Measurements from ENCODE around the gene ARSG. TPM values are rescaled to one million over a fixed set of nuclear protein-coding genes. Genes with fewer than 3 reads are reported as not detected.

The ARSG gene
- total and polyA plus RNA-seq, 2 of the 13 experiments (the other 11 are each of a cell fraction or from before 2014, with no cell fraction given), result 3.7 to 15.2 TPM

GRCh38 chr17:68248199-68248825 is 43.0 kb upstream of the ARSG start (continued):
- no peak for TF ChIP-seq ZNF382 (CRISPR knock-in tag; IDR thresholded peaks at IDR 0.05; ENCODE audit: borderline replicate concordance)
- TF ChIP-seq SYNCRIP (IDR thresholded peaks at IDR 0.05; ENCODE audit: insufficient read depth, low read depth, low read length), result no peak
- TF ChIP-seq ARHGAP35 (CRISPR knock-in tag; IDR thresholded peaks at IDR 0.05; ENCODE audit: borderline replicate concordance), result 0 out of 2 replicates have a peak, but pooled peaks have one; percentile 12
- TF ChIP-seq, protein P1, sequence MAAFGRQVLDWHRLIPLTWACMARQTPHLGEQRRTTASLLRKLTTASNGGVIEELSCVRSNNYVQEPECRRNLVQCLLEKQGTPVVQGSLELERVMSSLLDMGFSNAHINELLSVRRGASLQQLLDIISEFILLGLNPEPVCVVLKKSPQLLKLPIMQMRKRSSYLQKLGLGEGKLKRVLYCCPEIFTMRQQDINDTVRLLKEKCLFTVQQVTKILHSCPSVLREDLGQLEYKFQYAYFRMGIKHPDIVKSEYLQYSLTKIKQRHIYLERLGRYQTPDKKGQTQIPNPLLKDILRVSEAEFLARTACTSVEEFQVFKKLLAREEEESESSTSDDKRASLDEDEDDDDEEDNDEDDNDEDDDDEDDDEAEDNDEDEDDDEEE (CRISPR knock-in tag; IDR thresholded peaks at IDR 0.05), result peak; percentile 86; the same call in 1 of the 2 replicates
- 0 out of 2 replicates have a peak, but pooled peaks have one; percentile 11 for TF ChIP-seq PHF21A (CRISPR knock-in tag; IDR thresholded peaks at IDR 0.05)
- peak; percentile 86 for TF ChIP-seq ZFP90 (CRISPR knock-in tag; IDR thresholded peaks at IDR 0.05; ENCODE audit: borderline replicate concordance)
- TF ChIP-seq ZNF20 (CRISPR knock-in tag; IDR thresholded peaks at IDR 0.05), result no peak
- no peak for TF ChIP-seq IKZF1 (IDR thresholded peaks at IDR 0.05)
- no peak for TF ChIP-seq ATF6 (CRISPR knock-in tag; conservative IDR thresholded peaks at IDR 0.05)
- peak; percentile 40; the same call in 1 of the 2 replicates for TF ChIP-seq BRD4 (CRISPR knock-in tag; IDR thresholded peaks at IDR 0.05)
- TF ChIP-seq FOXA3 (CRISPR knock-in tag; IDR thresholded peaks at IDR 0.05), result no peak
- TF ChIP-seq, protein P2, sequence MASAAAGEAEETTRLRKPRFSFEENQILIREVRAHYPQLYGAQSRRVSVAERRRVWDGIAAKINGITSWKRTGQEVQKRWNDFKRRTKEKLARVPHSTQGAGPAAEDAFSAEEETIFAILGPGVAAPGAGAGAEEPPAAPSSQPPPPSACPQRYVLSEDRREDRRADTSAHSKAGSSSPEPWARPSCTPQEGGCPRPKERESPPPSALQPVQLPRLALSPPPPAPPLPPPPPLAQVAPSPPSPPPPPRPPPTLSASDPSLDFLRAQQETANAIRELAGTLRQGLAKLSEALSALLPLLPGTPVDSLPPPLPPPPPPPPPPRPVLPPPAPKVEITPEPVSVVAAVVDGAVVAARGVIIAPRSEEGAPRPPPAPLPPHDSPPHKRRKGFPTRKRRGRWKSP (CRISPR knock-in tag; IDR thresholded peaks at IDR 0.05), result 0 out of 2 replicates have a peak, but pooled peaks have one; percentile 11
- TF ChIP-seq KLF6 (CRISPR knock-in tag; IDR thresholded peaks at IDR 0.05), result no peak
- 0 out of 2 replicates have a peak, but pooled peaks have one; percentile 33 for TF ChIP-seq ZNF180 (CRISPR knock-in tag; IDR thresholded peaks at IDR 0.05; ENCODE audit: borderline replicate concordance, low read depth)
- peak; percentile 21 for TF ChIP-seq HES4 (CRISPR knock-in tag; IDR thresholded peaks at IDR 0.05; ENCODE audit: borderline replicate concordance)
- no peak for TF ChIP-seq ZBTB40 (IDR thresholded peaks at IDR 0.05)
- no peak for TF ChIP-seq ZBTB40 (CRISPR knock-in tag; IDR thresholded peaks at IDR 0.05)
